Activated CD4-positive, alpha-beta memory T cell treated with anti-CD3 and anti-CD28 coated beads, Interleukin-2, amount 10 ng/mL, durations not matched to agents 7 days and 5 days (primary cell): ENCODE data around the gene KLF16. TPM values are rescaled to one million over a fixed set of nuclear protein-coding genes. Genes with fewer than 3 reads are reported as not detected.

Experiments
- CTCF ChIA-PET: fragments of 350-600 bp; sonication (Branson Sonifier 250); formaldehyde crosslinking; loops from one replicate; lab custom pipeline; 2021; ENCODE audit warnings: antibody characterized with exemption, inconsistent platforms; lab: Charles Lee
- POLR2A ChIA-PET: fragments of 350-600 bp; sonication (Branson Sonifier 250); formaldehyde crosslinking; loops from one replicate; lab custom pipeline; 2021; ENCODE audit warnings: antibody characterized with exemption; lab: Charles Lee
- DNase-seq: peaks from one replicate; pipeline ENCODE4 v3.0.0-alpha.2; 2020
- H3K27ac Mint-ChIP-seq: one replicate; pipeline ENCODE4 v1.8.0; 2021; ENCODE audit warnings: mild to moderate bottlenecking, mixed read lengths
- H3K27me3 Mint-ChIP-seq: one replicate; pipeline ENCODE4 v1.8.0; 2021; ENCODE audit warnings: mixed read lengths
- H3K36me3 Mint-ChIP-seq: one replicate; pipeline ENCODE4 v1.8.0; 2021; ENCODE audit warnings: low read depth, mixed read lengths
- H3K4me1 Mint-ChIP-seq: one replicate; pipeline ENCODE4 v1.8.0; 2021; ENCODE audit warnings: mixed read lengths
- H3K4me3 Mint-ChIP-seq: one replicate; pipeline ENCODE4 v1.8.0; 2021; ENCODE audit warnings: mild to moderate bottlenecking, mixed read lengths
- H3K9me3 Mint-ChIP-seq: one replicate; pipeline ENCODE4 v1.8.0; 2021; ENCODE audit warnings: mixed read lengths
- total RNA-seq, 2 experiments: library from RNA; stranded (reverse); gene quantifications; one replicate each; pipeline ENCODE4 v1.2.3, GENCODE V29; 2021

The KLF16 gene
- total RNA-seq, 2 experiments from 2014 or later, result 24.6 to 25.7 TPM

DNA sequence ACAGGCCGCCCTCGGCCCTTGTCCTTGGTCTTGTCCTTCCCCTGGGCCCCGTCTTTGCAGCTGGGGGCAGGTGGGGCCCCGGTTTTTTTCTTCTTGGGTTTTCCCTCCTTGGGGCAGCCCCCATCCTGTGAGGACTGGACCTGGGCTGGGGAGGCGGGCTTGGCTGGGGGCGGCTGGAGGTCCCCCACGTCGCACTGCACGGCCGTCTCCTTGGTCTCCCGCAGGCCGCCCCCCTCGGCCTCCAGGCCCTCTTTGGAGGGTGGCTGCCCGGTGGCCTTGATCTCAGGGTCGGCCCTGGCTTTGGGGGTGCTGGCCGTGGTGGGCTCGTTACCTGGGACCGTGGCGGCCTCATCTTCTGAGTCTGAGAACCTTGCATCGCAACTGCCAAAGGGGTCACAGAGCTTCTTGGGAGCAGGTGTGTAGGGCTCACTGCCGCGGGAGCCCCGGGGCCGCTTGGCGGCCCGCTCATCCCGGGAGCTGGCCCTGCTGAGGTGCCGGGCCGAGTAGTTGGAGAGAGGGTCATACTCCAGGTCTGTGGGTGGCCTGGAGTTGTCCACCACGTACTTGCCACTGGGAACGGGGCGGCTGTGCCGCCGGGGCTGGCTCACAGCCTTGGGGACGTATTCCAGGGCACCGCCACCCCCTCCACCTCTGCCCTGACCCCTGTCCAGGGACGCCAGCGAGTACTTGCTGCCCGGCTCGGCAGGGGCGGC, 35.7 kb downstream of the KLF16 start:
- Mint-ChIP-seq H3K27ac (no peak overlapping the region), H3K4me3 (no peak overlapping the region), H3K9me3 (no peaks in the 10 kb centered on the region), H3K4me1 (peaks cover 3% of the 10 kb centered on the region), H3K27me3 (no peaks in the 10 kb centered on the region), H3K36me3 (peaks cover 13% of the 10 kb centered on the region)
- DNase-seq, result no peak
- CTCF ChIA-PET, result no interaction called here
- POLR2A ChIA-PET, result no interaction called here

DNA sequence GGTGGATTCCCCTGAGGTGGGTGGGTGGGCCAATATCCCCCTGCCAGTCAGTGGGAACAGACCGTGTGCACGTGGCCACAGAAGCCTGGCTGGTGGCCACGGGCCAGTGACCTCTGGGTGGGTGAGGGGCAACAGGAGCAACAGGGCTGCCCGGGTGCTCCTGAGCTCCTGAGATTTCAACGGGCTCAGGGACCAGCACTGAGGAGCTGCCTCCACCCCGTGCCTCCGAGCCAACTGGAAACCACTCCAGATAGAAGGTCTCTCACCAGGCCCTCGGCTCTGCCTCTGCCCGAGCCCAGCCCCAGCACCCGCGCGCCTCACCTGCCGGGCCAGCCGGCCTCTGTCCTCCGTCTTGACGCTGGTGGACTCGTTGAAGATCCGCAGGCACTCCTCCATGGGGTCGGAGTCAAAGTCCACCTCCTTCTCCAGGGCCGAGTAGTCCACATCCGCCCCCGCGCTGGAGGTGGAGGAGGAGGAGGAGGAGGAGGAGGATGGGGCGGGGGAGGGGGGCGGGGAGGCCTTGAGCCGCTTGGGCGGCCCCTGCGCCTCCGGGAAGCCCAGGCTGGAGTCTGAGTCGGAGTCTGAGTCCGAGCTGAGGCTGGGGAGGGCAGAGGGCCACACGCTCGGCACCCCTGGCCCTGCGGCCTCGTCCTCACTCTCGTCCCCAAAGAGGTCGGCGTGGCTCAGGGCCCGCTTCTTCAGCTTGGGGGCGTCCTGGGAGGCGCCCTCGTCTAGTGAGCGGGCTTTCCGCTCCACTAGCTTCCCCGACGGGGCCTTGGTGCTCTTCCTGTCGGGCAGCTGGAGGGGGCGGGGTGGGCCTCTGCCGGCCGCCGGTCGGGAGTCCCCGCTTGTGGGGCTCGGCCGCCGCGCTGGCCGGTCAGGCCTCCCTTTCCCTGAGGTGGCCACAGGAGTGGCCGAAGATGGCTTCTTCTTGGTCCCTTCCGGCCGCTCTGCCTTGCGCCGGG, 36.5 kb downstream of the KLF16 start:
- peaks cover 18% of the 10 kb centered on the region for H3K36me3 Mint-ChIP-seq
- ChIA-PET CTCF (interaction anchor here (0.6 to 2.0 kb wide), 22 partner anchors 8 to 280 kb away, joined by 3 to 20 read pairs (median 6); no protein-coding TSS in a partner anchor), POLR2A (interaction anchor here (0.8 to 1.8 kb wide), 4 partner anchors 11 to 154 kb away, joined by 3 to 4 read pairs (median 4); no protein-coding TSS in a partner anchor)
- no peak for DNase-seq
- no peaks in the 10 kb centered on the region for H3K27me3 Mint-ChIP-seq
- no peaks in the 10 kb centered on the region for H3K9me3 Mint-ChIP-seq
- no peak overlapping the region for H3K4me3 Mint-ChIP-seq
- H3K4me1 Mint-ChIP-seq, result peaks cover 3% of the 10 kb centered on the region
- H3K27ac Mint-ChIP-seq, result no peak overlapping the region

DNA sequence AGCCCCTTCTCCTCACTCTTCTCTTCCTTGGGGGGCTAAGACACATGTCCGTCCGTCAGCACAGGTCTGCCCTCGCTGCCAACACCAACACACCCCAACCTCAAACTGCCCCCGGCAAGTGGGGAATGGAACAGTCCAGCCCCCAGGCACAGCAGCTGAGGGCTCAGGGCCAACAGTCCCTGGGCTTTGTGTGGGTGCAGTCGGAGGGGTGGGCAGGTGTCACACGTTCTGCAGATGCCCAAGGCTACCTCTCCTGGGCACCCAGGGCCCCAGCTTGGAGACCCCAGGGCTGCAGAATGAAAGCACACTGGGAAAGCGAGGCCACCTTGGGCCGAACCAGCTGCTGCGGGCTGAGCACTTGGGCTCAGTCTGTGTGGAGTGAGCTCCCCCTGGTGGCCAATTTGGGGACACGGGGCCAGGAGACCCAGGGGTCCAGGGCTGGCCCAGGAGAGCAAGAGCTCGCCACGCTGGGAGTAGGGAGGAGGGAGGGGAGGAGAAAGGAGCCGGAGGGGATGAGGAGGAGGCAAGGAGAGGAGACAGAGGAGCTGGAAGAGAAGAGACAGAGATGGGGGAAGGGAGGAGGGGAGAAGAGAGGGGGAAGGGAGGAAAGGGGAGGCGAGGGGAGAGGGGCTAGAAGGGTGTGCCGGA, 37.3 kb downstream of the KLF16 start:
- Mint-ChIP-seq H3K4me3 (no peak overlapping the region), H3K27ac (no peak overlapping the region), H3K27me3 (no peaks in the 10 kb centered on the region), H3K36me3 (peaks cover 22% of the 10 kb centered on the region), H3K9me3 (no peaks in the 10 kb centered on the region), H3K4me1 (peaks cover 3% of the 10 kb centered on the region)
- DNase-seq, result peak; percentile 78
- CTCF ChIA-PET, result interaction anchor here (0.6 to 2.0 kb wide), 25 partner anchors 8 to 280 kb away, joined by 3 to 20 read pairs (median 5); no protein-coding TSS in a partner anchor
- POLR2A ChIA-PET, result interaction anchor here (0.8 to 1.8 kb wide), 4 partner anchors 11 to 153 kb away, joined by 3 to 4 read pairs (median 4); no protein-coding TSS in a partner anchor

DNA sequence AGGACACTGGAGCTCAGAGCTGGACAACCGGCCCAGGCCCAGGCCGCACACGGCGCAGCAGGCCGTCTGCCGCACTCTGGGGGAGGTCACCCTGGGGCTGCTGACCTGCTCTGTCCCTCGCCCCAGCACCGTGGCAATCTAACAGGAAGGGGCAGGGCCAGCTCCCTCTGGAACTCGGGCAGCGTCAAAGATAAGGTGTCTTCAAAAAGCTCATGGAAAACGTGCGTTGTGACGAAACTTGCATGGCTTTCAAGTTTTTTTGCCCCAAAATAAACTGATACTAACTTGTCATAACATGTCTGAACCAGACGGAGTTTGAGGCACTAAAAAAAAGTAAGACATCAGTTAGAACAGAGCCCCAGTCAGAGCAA, 39.1 kb downstream of the KLF16 start:
- peaks cover 24% of the 10 kb centered on the region for H3K36me3 Mint-ChIP-seq
- no peak for DNase-seq
- H3K27ac Mint-ChIP-seq, result no peak overlapping the region
- H3K4me1 Mint-ChIP-seq, result peaks cover 3% of the 10 kb centered on the region
- ChIA-PET POLR2A (no interaction called here), CTCF (interaction anchor here (0.7 to 1.4 kb wide), 2 partner anchors 13 to 273 kb away, joined by 3 read pairs; no protein-coding TSS in a partner anchor)
- H3K4me3 Mint-ChIP-seq, result no peak overlapping the region
- no peaks in the 10 kb centered on the region for H3K9me3 Mint-ChIP-seq
- H3K27me3 Mint-ChIP-seq, result no peaks in the 10 kb centered on the region

DNA sequence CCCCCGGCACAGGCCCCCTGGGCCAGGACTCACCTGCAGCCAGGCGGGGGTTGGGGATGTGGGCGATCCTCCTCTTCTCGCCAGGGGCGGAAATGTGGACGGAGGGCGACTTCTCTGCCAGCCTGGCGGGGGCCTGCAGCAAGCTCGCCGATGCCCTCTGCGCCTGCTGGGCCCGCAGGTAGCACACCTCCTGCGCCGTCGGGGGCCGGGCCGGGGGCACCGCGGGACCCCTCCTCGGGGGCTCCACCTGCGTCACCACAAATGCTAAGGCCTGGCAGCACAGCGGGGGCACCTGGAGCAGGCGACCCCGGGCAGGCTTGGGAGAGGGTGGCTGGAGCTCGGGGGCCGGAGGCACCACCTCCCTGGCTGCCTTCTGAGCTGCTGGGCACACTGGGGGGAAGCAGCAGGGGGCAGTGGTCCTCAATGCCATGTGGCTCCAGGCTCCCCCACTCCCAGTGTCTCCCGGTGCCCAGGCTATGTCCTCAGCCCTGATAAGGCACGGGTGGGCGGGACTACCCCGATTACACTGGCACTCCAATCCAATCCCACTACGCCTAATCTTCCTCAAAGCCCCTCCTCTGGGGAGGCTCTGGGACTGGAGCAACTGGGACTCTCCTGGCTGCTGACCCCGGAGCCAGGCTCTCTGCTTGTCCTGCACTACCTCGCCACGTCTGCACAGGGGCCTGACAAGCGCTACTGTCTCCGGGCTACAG, 39.7 kb downstream of the KLF16 start:
- H3K4me3 Mint-ChIP-seq, result no peak overlapping the region
- no peak for DNase-seq
- CTCF ChIA-PET, result interaction anchor here (1.4 kb wide), 1 partner anchor 14 kb away, joined by 3 read pairs; no protein-coding TSS in a partner anchor
- H3K27ac Mint-ChIP-seq, result no peak overlapping the region
- POLR2A ChIA-PET, result no interaction called here
- peaks cover 3% of the 10 kb centered on the region for H3K4me1 Mint-ChIP-seq
- H3K36me3 Mint-ChIP-seq, result peaks cover 24% of the 10 kb centered on the region
- no peaks in the 10 kb centered on the region for H3K27me3 Mint-ChIP-seq
- H3K9me3 Mint-ChIP-seq, result no peaks in the 10 kb centered on the region

DNA sequence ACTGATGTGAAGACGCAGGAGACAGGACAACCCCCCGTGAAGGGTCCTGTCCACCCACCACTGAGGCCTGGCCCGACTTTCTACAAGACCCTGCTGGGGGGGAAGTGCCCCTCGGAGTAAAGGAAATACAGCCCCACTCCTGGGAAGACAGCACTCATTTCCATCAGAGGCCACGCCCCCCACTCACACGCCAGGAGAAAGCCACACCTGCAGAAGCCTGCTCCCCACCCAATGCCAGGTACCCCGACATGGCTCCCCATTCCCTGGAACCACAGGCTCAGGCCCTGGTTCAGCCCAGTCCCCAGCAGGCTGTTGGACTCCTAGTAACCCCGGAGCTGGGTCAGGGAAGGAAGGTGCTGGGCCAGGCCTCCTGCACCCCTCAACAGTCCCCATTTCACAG, 40.4 kb downstream of the KLF16 start:
- DNase-seq, result no peak
- Mint-ChIP-seq H3K4me3 (no peak overlapping the region), H3K9me3 (no peaks in the 10 kb centered on the region), H3K27me3 (no peaks in the 10 kb centered on the region), H3K4me1 (peaks cover 3% of the 10 kb centered on the region), H3K36me3 (peaks cover 26% of the 10 kb centered on the region), H3K27ac (no peak overlapping the region)
- ChIA-PET CTCF (no interaction called here), POLR2A (no interaction called here)

DNA sequence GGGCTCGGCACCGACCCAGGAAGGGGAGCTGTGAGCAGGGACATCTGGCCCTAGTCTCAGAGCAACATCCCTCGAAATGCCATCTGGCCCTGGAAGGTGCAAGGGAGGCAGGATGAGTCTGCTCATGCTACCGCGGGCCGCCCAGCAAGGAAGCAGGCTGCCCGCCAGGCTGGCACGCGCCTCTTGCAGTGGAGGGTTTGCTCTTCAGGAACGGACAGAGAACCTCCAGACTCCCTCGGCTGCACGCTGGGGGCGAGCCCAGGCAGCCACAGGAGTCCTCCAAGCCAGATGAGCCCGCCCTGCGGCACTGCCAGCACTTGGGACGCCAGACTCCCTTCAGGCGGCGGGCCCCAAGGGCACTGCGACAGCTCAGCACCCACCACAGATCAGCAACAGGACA, 41.2 kb downstream of the KLF16 start:
- ChIA-PET POLR2A (no interaction called here), CTCF (no interaction called here)
- Mint-ChIP-seq H3K9me3 (no peaks in the 10 kb centered on the region), H3K27me3 (no peaks in the 10 kb centered on the region), H3K4me1 (peaks cover 3% of the 10 kb centered on the region), H3K27ac (no peak overlapping the region), H3K4me3 (no peak overlapping the region), H3K36me3 (peaks cover 28% of the 10 kb centered on the region)
- DNase-seq, result no peak

DNA sequence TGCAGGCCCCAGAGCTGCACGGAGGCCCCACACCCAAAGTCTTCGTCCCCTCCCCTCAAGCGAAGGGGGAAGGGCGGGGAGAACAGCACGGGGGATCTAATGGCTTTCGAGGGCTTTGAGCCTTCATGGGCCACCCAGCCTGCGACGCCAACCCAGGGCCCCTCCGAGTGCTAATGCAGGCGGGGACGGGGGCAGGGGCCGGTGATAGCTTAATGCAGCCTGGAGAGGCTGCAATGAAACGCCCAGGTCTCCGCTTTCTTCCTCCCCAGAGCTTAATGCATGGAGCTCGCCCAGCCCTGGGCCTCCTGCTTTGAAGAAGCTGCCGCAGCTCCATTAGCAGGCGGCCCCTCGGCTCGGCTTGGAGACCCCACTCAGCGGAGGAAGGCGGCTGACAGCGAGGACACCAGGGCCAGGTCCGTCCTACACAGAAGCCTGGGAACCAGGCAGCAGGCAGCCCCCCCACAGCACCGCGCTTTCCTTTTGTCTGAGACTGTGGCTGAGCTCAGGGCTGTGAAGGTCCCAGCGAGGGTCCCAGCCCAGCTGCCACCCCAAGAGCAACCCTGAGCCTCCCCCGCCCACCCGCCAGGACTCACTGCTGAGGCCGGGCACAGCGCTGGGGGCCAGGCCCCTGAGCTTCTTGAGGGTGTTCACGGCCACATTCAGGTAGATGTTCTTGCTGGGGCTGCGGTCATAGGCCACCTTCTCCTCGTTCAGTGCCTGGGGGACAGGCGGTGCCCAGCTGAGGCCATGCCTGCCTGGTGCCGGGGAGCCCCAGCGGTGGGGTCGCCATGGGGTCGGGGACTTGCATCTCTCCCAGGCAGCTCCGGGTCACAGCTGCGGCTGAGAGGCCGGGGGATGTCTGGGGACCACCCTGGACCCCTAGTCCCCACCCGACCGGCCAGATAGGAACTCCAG, 43.8 kb downstream of the KLF16 start:
- Mint-ChIP-seq H3K4me1 (no peaks in the 10 kb centered on the region), H3K9me3 (no peaks in the 10 kb centered on the region), H3K27me3 (no peaks in the 10 kb centered on the region), H3K36me3 (peaks cover 36% of the 10 kb centered on the region), H3K4me3 (no peak overlapping the region), H3K27ac (no peak overlapping the region)
- DNase-seq, result no peak
- ChIA-PET POLR2A (interaction anchor here (1.0 kb wide), 1 partner anchor 14 kb away, joined by 3 read pairs; no protein-coding TSS in a partner anchor), CTCF (no interaction called here)

DNA sequence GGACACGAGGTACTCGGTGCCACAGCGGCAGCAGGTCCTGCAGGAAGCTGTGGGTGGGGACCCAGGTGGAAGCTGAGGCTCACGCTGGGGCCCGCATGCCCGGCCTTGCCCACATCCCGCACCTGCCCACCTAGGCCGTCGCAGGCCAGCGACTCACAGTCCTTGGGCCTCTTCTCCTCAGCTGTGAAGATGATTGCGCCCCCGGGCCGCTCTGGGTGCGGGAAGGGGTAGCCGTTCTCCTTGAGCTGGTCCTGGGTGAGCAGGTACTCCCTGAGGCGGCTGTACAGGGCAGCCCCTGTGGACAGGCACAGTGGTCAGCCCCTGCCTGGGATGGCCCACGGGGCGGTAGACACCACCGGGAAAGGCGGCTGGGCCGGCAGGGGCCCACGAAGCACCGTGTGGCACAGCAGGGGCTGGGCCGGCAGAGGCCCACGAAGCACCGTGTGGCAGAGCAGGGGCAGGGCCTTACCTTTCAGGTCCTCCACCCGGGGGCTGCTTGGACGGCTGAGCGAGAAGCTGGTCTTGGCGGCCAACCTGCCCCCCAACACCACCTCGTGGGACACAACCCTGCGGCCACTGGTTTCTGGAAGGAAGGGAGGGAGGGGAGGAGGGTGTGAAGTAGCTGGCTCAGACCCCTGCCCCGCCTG, 44.7 kb downstream of the KLF16 start:
- no peak for DNase-seq
- Mint-ChIP-seq H3K4me1 (peaks cover 5% of the 10 kb centered on the region), H3K9me3 (no peaks in the 10 kb centered on the region), H3K27ac (no peak overlapping the region), H3K4me3 (no peak overlapping the region), H3K27me3 (no peaks in the 10 kb centered on the region), H3K36me3 (peaks cover 30% of the 10 kb centered on the region)
- ChIA-PET POLR2A (interaction anchor here (1.0 kb wide), 1 partner anchor 14 kb away, joined by 3 read pairs; no protein-coding TSS in a partner anchor), CTCF (no interaction called here)

DNA sequence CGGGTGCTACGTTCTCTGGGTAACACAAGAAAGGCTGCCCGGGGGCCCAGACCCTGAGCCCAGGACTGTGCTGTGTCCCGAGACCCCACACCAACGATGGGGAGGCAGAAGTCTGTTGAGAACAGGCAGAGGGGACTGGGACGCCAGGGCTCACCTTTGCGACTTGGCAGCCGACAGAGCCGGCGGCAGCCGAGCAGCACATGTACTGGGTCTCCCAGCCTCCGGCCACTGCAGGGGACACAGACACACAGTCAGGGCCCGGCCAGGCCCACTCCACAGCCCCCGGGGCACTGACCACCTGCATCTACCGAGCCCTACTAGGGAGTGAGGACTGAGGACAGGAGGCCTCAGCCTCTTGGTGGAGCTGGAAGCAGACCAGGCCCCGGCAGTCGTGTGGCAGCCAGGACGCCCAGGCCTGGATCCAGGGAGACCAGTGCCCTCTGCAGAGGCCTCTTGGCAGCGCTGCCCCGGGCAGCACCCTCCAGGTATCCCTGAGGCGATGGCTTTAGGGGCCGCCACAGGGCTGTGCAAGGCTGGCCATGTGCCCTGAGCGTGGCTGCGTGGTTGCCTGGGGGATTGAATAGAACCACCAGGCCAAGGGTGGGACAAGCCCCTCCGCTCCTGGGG, 45.7 kb downstream of the KLF16 start:
- H3K36me3 Mint-ChIP-seq, result peaks cover 30% of the 10 kb centered on the region
- no peaks in the 10 kb centered on the region for H3K9me3 Mint-ChIP-seq
- H3K4me3 Mint-ChIP-seq, result no peak overlapping the region
- DNase-seq, result no peak
- no peaks in the 10 kb centered on the region for H3K27me3 Mint-ChIP-seq
- peaks cover 13% of the 10 kb centered on the region for H3K4me1 Mint-ChIP-seq
- ChIA-PET POLR2A (no interaction called here), CTCF (no interaction called here)
- no peak overlapping the region for H3K27ac Mint-ChIP-seq
